ENCODE results near the gene NF1. TPM values are rescaled to one million over a fixed set of nuclear protein-coding genes. Genes with fewer than 3 reads are reported as not detected.
"Not testable (repeated sequence)": the region's sequence is repeated elsewhere in the genome, so short reads cannot be mapped to it uniquely, and the experiment has no call there.

Gene NF1
- total RNA-seq, 4 donors from 2014 or later = 66.1 to 107 (median 90.9) TPM

DNA sequence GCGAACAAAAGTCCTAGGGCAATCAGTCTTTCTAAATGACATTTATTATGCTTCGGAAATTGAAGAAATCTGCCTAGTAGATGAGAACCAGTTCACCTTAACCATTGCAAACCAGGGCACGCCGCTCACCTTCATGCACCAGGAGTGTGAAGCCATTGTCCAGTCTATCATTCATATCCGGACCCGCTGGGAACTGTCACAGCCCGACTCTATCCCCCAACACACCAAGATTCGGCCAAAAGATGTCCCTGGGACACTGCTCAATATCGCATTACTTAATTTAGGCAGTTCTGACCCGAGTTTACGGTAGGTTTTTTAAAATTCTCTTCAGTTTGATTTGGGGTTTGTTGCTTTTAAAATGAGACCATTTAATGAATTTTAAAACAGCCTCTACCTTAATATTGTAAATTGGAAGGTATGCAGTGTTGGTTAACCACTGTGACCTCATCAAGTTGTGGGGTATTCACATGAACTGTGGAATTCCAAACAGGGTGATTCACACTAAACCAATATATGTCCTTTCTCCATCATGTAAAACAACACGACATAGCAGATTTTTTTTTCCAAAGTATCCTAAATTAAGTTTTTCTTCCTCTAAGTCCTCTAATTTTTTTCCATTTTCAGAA lies 232.9 kb downstream of the NF1 start:
- WGBS, 2 donors = 93 to 96% methylated on average over 12 of the region's 12 CpGs
- no peaks in the 10 kb centered on the region for H3K27me3 ChIP-seq
- TF ChIP-seq POLR2A (IDR thresholded peaks at IDR 0.05) (no peak), EP300 (IDR thresholded peaks at IDR 0.05) (no peak)
- TF ChIP-seq, protein P1, sequence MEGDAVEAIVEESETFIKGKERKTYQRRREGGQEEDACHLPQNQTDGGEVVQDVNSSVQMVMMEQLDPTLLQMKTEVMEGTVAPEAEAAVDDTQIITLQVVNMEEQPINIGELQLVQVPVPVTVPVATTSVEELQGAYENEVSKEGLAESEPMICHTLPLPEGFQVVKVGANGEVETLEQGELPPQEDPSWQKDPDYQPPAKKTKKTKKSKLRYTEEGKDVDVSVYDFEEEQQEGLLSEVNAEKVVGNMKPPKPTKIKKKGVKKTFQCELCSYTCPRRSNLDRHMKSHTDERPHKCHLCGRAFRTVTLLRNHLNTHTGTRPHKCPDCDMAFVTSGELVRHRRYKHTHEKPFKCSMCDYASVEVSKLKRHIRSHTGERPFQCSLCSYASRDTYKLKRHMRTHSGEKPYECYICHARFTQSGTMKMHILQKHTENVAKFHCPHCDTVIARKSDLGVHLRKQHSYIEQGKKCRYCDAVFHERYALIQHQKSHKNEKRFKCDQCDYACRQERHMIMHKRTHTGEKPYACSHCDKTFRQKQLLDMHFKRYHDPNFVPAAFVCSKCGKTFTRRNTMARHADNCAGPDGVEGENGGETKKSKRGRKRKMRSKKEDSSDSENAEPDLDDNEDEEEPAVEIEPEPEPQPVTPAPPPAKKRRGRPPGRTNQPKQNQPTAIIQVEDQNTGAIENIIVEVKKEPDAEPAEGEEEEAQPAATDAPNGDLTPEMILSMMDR (IDR thresholded peaks at IDR 0.05) = no peak

DNA sequence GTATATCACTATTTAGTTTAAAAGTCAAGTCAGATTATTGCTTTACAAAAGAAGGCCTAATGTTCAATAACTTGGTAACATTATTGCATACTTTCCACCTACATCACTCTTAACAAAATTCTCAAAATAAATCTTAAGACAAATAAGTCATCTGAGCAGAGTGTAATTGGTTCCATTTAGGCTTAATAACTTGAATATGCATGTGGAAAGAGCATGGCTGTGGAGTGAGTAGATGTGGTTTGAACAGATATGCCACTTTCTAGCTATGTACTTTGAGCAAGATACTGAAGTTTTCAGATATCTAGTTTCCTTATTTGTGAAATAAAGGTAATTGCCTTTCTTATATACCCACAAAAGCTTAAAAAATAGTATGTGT lies 233.4 kb downstream of the NF1 start:
- Histone ChIP-seq H3K36me3 (peaks cover 0 to 39% (median 0%) of the 10 kb centered on the region in 3 donors), H3K27me3 (no peaks in the 10 kb centered on the region), H3K27ac (no peak overlapping the region), H3K9me3 (no peaks in the 10 kb centered on the region), H3K4me1 (no peaks in the 10 kb centered on the region), H3K4me3 (no peak overlapping the region)
- no peak for DNase-seq (ENCODE audit: low spot score in 2 of 2)
- TF ChIP-seq EP300 (IDR thresholded peaks at IDR 0.05) = no peak
- no peak for TF ChIP-seq POLR2A (IDR thresholded peaks at IDR 0.05)
- TF ChIP-seq, protein P1 (IDR thresholded peaks at IDR 0.05) = no peak

More for the DNA sequence above, 232.9 kb downstream of the NF1 start:
- Histone ChIP-seq H3K36me3 (peaks cover 0 to 34% (median 0%) of the 10 kb centered on the region in 3 donors), H3K27ac (no peak overlapping the region), H3K9me3 (no peaks in the 10 kb centered on the region), H3K4me1 (no peaks in the 10 kb centered on the region), H3K4me3 (no peak overlapping the region)
- DNase-seq (ENCODE audit: low spot score in 2 of 2) = no peak

DNA sequence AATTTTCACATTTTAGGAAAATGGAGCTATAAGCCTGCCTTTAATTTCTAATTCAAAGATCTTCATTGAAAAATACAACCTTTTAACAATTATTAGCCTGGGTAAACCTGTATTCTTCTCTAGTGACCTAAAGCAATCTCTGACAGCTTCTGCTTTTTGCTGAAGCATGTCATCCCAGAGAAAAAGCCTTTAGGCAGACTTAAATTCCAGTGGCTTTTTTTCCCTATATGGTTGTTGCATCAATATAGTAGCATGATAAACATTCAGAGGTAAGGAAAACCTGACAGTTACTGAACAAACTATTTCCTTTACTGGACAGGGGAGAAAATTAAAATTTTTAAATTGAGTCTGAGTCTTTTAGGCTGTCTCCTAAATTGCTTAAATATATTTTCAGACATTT lies 234.4 kb downstream of the NF1 start:
- DNase-seq (ENCODE audit: low spot score in 2 of 2) = no peak
- H3K27me3 ChIP-seq = no peaks in the 10 kb centered on the region
- no peaks in the 10 kb centered on the region for H3K4me1 ChIP-seq
- peaks cover 0 to 43% (median 0%) of the 10 kb centered on the region in 3 donors for H3K36me3 ChIP-seq
- no peak overlapping the region for H3K4me3 ChIP-seq
- H3K9me3 ChIP-seq = no peaks in the 10 kb centered on the region
- TF ChIP-seq, protein P1 (IDR thresholded peaks at IDR 0.05) = no peak
- no peak for TF ChIP-seq POLR2A (IDR thresholded peaks at IDR 0.05)
- no peak for TF ChIP-seq EP300 (IDR thresholded peaks at IDR 0.05)
- H3K27ac ChIP-seq = no peak overlapping the region

DNA sequence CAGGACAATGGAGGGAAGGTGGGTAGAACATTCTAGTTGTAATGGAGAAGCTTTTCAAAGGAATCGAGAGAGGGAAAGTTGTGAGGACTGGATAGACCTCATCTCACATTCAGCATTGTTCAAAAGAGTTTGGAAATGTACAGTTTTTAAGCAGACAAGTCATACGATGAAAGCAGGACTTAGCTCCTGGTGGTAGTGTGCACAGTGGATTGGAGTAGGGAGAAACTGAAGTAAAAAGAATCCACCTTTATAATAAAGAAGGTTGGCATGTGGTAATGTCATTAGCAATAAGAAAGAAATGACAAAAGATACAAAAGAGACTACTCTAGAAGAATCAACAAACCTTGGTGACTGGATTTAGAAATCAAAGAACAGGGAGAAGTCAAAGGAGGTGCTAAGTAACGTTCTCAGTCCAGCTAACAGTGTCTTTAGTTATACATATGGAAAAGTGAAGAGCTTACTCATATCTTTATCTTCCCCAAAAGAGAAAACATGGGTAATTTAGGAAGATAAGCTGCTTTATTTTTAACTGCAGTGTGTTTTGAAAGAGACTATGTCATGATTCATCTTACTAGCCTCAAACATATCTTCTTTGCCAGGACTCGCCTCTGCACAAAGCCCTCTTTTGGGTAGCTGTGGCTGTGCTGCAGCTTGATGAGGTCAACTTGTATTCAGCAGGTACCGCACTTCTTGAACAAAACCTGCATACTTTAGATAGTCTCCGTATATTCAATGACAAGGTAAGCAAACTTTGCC lies 245.3 kb downstream of the NF1 start:
- no peaks in the 10 kb centered on the region for H3K4me1 ChIP-seq
- TF ChIP-seq EP300 (IDR thresholded peaks at IDR 0.05) (no peak), POLR2A (IDR thresholded peaks at IDR 0.05) (no peak)
- TF ChIP-seq, protein P1 (IDR thresholded peaks at IDR 0.05) = no peak
- H3K4me3 ChIP-seq = no peak overlapping the region
- H3K36me3 ChIP-seq = peaks cover 0 to 87% (median 3%) of the 10 kb centered on the region in 3 donors
- WGBS, 2 donors = 83 to 84% methylated on average over 6 of the region's 6 CpGs
- no peak overlapping the region for H3K27ac ChIP-seq
- DNase-seq (ENCODE audit: low spot score in 2 of 2) = no peak
- H3K27me3 ChIP-seq = no peaks in the 10 kb centered on the region
- H3K9me3 ChIP-seq = no peaks in the 10 kb centered on the region

DNA sequence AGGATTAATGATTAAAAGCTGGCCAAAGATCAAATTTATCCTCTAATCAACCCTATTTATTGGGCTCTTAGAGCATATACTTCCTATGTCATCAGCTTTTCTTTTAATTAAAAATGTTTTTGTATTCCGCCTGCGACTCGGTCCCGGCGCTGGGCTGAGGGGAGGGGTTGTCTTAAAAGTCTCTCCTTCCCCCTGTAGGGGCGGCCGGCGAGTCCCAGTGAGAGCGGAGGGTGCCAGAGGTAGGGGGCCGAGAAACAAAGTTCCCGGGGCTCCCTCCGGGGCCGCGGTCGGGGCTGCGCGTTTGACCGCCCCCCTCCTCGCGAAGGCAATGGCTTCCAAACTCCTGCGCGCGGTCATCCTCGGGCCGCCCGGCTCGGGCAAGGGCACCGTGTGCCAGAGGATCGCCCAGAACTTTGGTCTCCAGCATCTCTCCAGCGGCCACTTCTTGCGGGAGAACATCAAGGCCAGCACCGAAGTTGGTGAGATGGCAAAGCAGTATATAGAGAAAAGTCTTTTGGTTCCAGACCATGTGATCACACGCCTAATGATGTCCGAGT lies 250.5 kb downstream of the NF1 start:
- H3K9me3 ChIP-seq; H3K27ac ChIP-seq; H3K4me3 ChIP-seq; H3K4me1 ChIP-seq; DNase-seq (ENCODE audit: low spot score in 2 of 2); H3K27me3 ChIP-seq: not testable (repeated sequence)
- 91 to 93% methylated on average over 16 to 19 of the region's 34 CpGs for WGBS, 2 donors
- H3K36me3 ChIP-seq = peaks cover 0 to 64% (median 3%) of the 10 kb centered on the region in 3 donors

Data from tibial nerve (tissue), 4 donors.